Prostate gland (tissue), 2 donors: ENCODE results near the gene RCC1. TPM values are rescaled to one million over a fixed set of nuclear protein-coding genes. Genes with fewer than 3 reads are reported as not detected.

ENCODE experiments used
- DNase-seq: peaks from one replicate; pipeline ENCODE4 v3.0.0-alpha.2; 2019; ENCODE audit warnings: low spot score
- H3K27ac ChIP-seq, 2 donors: fragments of 200-600 bp; sonication (generic); 2 replicates each; pipeline ENCODE4 v1.5.1; 2017 to 2019
- H3K27me3 ChIP-seq: fragments of 200-600 bp; sonication (generic); replicated peaks from 2 replicates; pipeline ENCODE4 v1.5.1; 2019; ENCODE audit not compliant: insufficient read depth
- H3K36me3 ChIP-seq, 2 donors: fragments of 200-600 bp; sonication (generic); 1 replicate in 1 of 2; 2 replicates in 1 of 2; pipeline versions ENCODE4 v1.5.1 to v1.8.1; 2017 to 2019
- H3K4me1 ChIP-seq: fragments of 200-600 bp; sonication (generic); replicated peaks from 2 replicates; pipeline ENCODE4 v1.5.1; 2019
- H3K4me3 ChIP-seq, 2 donors: fragments of 200-600 bp; sonication (generic); 2 replicates each; pipeline ENCODE4 v1.5.1; 2017 to 2019
- H3K9me3 ChIP-seq: fragments of 200-600 bp; sonication (generic); 2 replicates; pipeline ENCODE4 v1.5.1; 2017
- CTCF ChIP-seq, 4 experiments: fragments of 200-600 bp in 2 of 4; fragments of 450-650 bp in 2 of 4; sonication (generic) in 2 of 4; IDR thresholded peaks; 1 replicate in 3 of 4; 2 replicates in 1 of 4; pipeline ENCODE4 v1.5.1; 2016 to 2019; ENCODE audit warnings: antibody characterized with exemption in 4 of 4, mild to moderate bottlenecking in 2 of 4, moderate library complexity in 2 of 4
- POLR2A ChIP-seq: fragments of 450-650 bp; IDR thresholded peaks from one replicate; pipeline ENCODE4 v1.6.1; 2016; ENCODE audit warnings: antibody characterized with exemption, mild to moderate bottlenecking
- POLR2AphosphoS5 ChIP-seq: sonication (generic); formaldehyde crosslinking; IDR thresholded peaks from one replicate; pipeline ENCODE4 v1.6.1; 2017; ENCODE audit warnings: antibody characterized with exemption
- WGBS: methylation state at CpG from one replicate; pipeline ENCODE4 v1.1.5; 2018; 5-methylcytosine and 5-hydroxymethylcytosine counted together
- intact Hi-C: fragments of 100-400 bp; cut with DNase I; formaldehyde crosslinking; loops from one replicate; pipeline ENCODE4 v1.14.2; 2022
- total RNA-seq, 2 donors: library from RNA; depleted of rRNA; stranded (reverse); fragments of >200 nt; gene quantifications; one replicate each; pipeline ENCODE4 v1.1.0, GENCODE V29; 2016

The RCC1 gene
- total RNA-seq, result 10 to 100 TPM; 13.8 to 18.1 TPM

DNA sequence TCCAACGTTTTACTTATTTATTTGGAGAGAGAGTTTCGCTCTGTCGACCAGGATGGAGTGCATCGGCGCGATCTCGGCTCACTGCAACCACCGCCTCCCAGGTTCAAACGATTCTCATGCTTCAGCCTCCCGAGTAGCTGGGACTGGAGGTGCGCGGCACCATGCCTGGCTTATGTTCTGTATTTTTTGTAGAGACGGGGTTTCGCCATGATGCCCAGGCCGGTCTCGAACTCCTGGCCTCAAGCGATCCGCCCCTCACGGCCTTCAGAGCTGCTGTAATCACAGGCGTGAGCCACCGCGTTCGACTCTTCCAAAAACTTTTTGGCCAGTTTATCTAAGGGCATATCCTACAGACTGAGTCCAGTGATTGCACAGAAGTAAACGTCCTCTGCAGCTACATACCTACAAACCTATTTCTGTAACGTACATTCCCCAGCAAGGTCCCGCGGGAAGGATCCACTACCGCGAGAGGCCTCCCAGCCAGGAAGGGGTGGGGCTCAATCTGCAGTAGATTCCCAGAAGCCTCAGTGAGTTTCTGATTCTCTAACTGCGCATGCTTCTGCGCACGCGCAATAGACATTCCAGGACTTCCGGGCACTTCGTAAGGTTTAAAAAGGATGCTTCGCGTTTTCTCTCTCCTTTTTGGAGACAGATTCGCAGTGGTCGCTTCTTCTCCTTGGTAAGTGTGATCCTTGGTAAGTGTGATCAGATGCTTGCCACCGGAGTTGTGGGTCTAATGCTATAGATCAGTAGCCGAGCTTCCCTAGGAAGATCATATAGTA is at the start of gene RCC1:
RCC1 (plus strand) TSS at position 638 of the 782 bp plus-strand sequence. CDS start 23,824 bp downstream, outside the sequence.
- intact Hi-C loops, result no loop called here
- WGBS, result 1% methylated on average over 41 of the region's 41 CpGs
- H3K27me3 ChIP-seq, result no peaks in the 10 kb centered on the region
- H3K4me3 ChIP-seq, result peak within 1 kb of the TSS; percentile 57 to 72
- peak; percentile 96 for DNase-seq
- H3K4me1 ChIP-seq, result no peaks in the 10 kb centered on the region
- peak; percentile 92 for TF ChIP-seq POLR2A
- peak; percentile 100 for TF ChIP-seq POLR2AphosphoS5
- TF ChIP-seq CTCF (IDR thresholded peaks at IDR 0.05), result peak in 2 of 4 experiments; percentile 2 to 31
- peak within 1 kb of the TSS; percentile 71 to 77 for H3K27ac ChIP-seq
- peaks cover 0 to 10% of the 10 kb centered on the region in 2 donors for H3K36me3 ChIP-seq
- no peaks in the 10 kb centered on the region for H3K9me3 ChIP-seq

GRCh38 chr1:28456078-28456477 is 49.8 kb upstream of the RCC1 start:
- H3K4me1 ChIP-seq, result no peaks in the 10 kb centered on the region
- DNase-seq, result no peak
- intact Hi-C loops, result no loop called here
- H3K4me3 ChIP-seq, result no peak overlapping the region
- H3K9me3 ChIP-seq, result no peaks in the 10 kb centered on the region
- no peaks in the 10 kb centered on the region for H3K36me3 ChIP-seq
- 70% methylated on average over 5 of the region's 5 CpGs for WGBS
- TF ChIP-seq POLR2A, result no peak
- H3K27ac ChIP-seq, result no peak overlapping the region
- H3K27me3 ChIP-seq, result no peaks in the 10 kb centered on the region

- H3K27ac ChIP-seq, result no peak overlapping the region
- WGBS, result 74% methylated on average over 1 of the region's 1 CpG
These were observed 48.2 kb upstream of the RCC1 start for GRCh38 chr1:28457678-28458077.

GRCh38 chr1:28458237-28459228 is 47.3 kb upstream of the RCC1 start:
- Histone ChIP-seq H3K4me1 (no peaks in the 10 kb centered on the region), H3K4me3 (no peak overlapping the region), H3K27ac (no peak overlapping the region), H3K36me3 (peaks cover 0 to 2% of the 10 kb centered on the region in 2 donors), H3K9me3 (no peaks in the 10 kb centered on the region), H3K27me3 (no peaks in the 10 kb centered on the region)
- no peak for TF ChIP-seq POLR2AphosphoS5
- TF ChIP-seq CTCF (IDR thresholded peaks at IDR 0.05), result no peak
- no peak for TF ChIP-seq POLR2A
- WGBS, result 80% methylated on average over 7 of the region's 7 CpGs
- no peak for DNase-seq
- intact Hi-C loops, result no loop called here

More at GRCh38 chr1:28457678-28458077, 48.2 kb upstream of the RCC1 start:
- no peak for DNase-seq
- intact Hi-C loops, result no loop called here
- Histone ChIP-seq H3K9me3 (no peaks in the 10 kb centered on the region), H3K27me3 (no peaks in the 10 kb centered on the region), H3K4me1 (no peaks in the 10 kb centered on the region), H3K36me3 (no peaks in the 10 kb centered on the region), H3K4me3 (no peak overlapping the region)
- no peak for TF ChIP-seq POLR2A
- no peak for TF ChIP-seq POLR2AphosphoS5
- TF ChIP-seq CTCF (IDR thresholded peaks at IDR 0.05), result no peak

GRCh38 chr1:28466226-28466778 is 39.5 kb upstream of the RCC1 start:
- intact Hi-C loops, result no loop called here
- peaks cover 9 to 12% of the 10 kb centered on the region in 2 donors for H3K36me3 ChIP-seq
- H3K4me1 ChIP-seq, result no peaks in the 10 kb centered on the region
- H3K27me3 ChIP-seq, result no peaks in the 10 kb centered on the region
- no peak overlapping the region for H3K4me3 ChIP-seq
- no peak for DNase-seq
- no peak for TF ChIP-seq POLR2AphosphoS5
- no peak for TF ChIP-seq CTCF (IDR thresholded peaks at IDR 0.05)
- TF ChIP-seq POLR2A, result no peak
- 98% methylated on average over 3 of the region's 3 CpGs for WGBS
- H3K27ac ChIP-seq, result no peak overlapping the region
- H3K9me3 ChIP-seq, result no peaks in the 10 kb centered on the region
